HCT116 (cell line): ENCODE data around the gene SYT11. TPM values are rescaled to one million over a fixed set of nuclear protein-coding genes. Genes with fewer than 3 reads are reported as not detected.

Experiments used
- ATAC-seq: fragments of 200-7000 bp; cut with Tn5 transposase; 2 replicates; pipeline ENCODE4 v1.9.1; 2020; ENCODE audit warnings: mild to moderate bottlenecking, moderate library complexity
- BruUV-seq: library from RNA; stranded (reverse); fragments of 400-500 nt; replicated peaks from 2 replicates; lab custom pipeline; 2021; lab: Mats Ljungman, UMichigan
- CTCF ChIA-PET: fragments of 300-600 bp; sonication (Branson Sonifier 250); formaldehyde crosslinking; loops from one replicate; lab custom pipeline; 2021; ENCODE audit warnings: antibody characterized with exemption; lab: Charles Lee
- POLR2A ChIA-PET: fragments of 300-600, 350-600 bp; sonication (Branson Sonifier 250); formaldehyde crosslinking; loops from one replicate; lab custom pipeline; 2021; ENCODE audit warnings: antibody characterized with exemption; lab: Charles Lee
- RAD21 ChIA-PET, 2 experiments: fragments of 300-600 bp; sonication (Branson Sonifier 250); formaldehyde crosslinking; loops; one replicate each; lab custom pipeline; 2023; ENCODE audit warnings: low total read pairs in 2 of 2; ENCODE audit not compliant: uncharacterized antibody in 2 of 2, unreplicated experiment in 2 of 2, low non-redundant PET in 1 of 2; lab: Charles Lee
- DNase-seq: peaks from one replicate; pipeline ENCODE4 v3.0.0-alpha.2; 2010; ENCODE audit warnings: low read depth, low spot score
- H2AFZ ChIP-seq: fragments of 200-600 bp; shearing (Covaris generic), sonication (generic); 2 replicates; pipeline ENCODE4 v1.6.1; 2017; ENCODE audit warnings: low read depth, mixed run types, mixed read lengths, antibody characterized with exemption, low read length; ENCODE audit not compliant: poor library complexity, severe bottlenecking
- H3K27ac ChIP-seq: 2 replicates; pipeline ENCODE4 v1.5.1; 2012; ENCODE audit warnings: low read depth, low read length
- H3K27me3 ChIP-seq: fragments of 200-600 bp; sonication (generic); 2 replicates; pipeline ENCODE4 v1.6.1; 2016; ENCODE audit warnings: mixed run types, low read length, mixed read lengths; ENCODE audit not compliant: insufficient read depth
- H3K36me3 ChIP-seq, 2 experiments: fragments of 200-500 bp in 1 of 2; fragments of 200-600 bp in 1 of 2; sonication (Bioruptor generic) in 1 of 2; sonication (generic) in 1 of 2; 2 replicates each; pipeline versions ENCODE4 v1.5.1 to v1.6.1; 2014 to 2016; ENCODE audit warnings: low read length in 2 of 2, inconsistent platforms in 1 of 2, mixed read lengths in 1 of 2, mixed run types in 1 of 2; ENCODE audit not compliant: insufficient read depth in 2 of 2, control insufficient read depth in 1 of 2
- H3K4me1 ChIP-seq, 2 experiments: fragments of 200-600 bp in 1 of 2; sonication (generic) in 1 of 2; 2 replicates each; pipeline versions ENCODE4 v1.5.1 to v1.6.1; 2012 to 2017; ENCODE audit warnings: low read length in 2 of 2, inconsistent platforms in 1 of 2, mild to moderate bottlenecking in 1 of 2, mixed read lengths in 1 of 2, mixed run types in 1 of 2, moderate library complexity in 1 of 2; ENCODE audit not compliant: insufficient read depth in 2 of 2, control insufficient read depth in 1 of 2
- H3K4me2 ChIP-seq: fragments of 200-600 bp; sonication (generic); 2 replicates; pipeline ENCODE4 v1.6.1; 2017; ENCODE audit warnings: mixed run types, low read length, mixed read lengths
- H3K4me3 ChIP-seq, 2 experiments: fragments of 200-600 bp in 1 of 2; sonication (generic) in 1 of 2; replicated peaks in 1 of 2; 2 replicates each; pipeline ENCODE4 v1.5.1; 2011 to 2016; ENCODE audit warnings: low read length in 2 of 2, control low read depth in 1 of 2, low read depth in 1 of 2, mild to moderate bottlenecking in 1 of 2, mixed read lengths in 1 of 2, mixed run types in 1 of 2
- H3K79me2 ChIP-seq: fragments of 200-600 bp; sonication (generic); 2 replicates; pipeline ENCODE4 v1.6.1; 2017; ENCODE audit warnings: mild to moderate bottlenecking, mixed run types, low read length, moderate library complexity, mixed read lengths; ENCODE audit not compliant: insufficient read depth
- H3K9ac ChIP-seq: fragments of 200-600 bp; sonication (generic); 2 replicates; pipeline ENCODE4 v1.6.1; 2016; ENCODE audit warnings: low read length, mixed read lengths
- H3K9me2 ChIP-seq: fragments of 200-600 bp; sonication (generic), shearing (Covaris generic); 2 replicates; pipeline ENCODE4 v1.6.1; 2017; ENCODE audit warnings: mixed run types, mild to moderate bottlenecking, moderate library complexity; ENCODE audit not compliant: insufficient read depth
- H3K9me3 ChIP-seq, 2 experiments: fragments of 200-500 bp in 1 of 2; fragments of 200-600 bp in 1 of 2; sonication (Bioruptor generic) in 1 of 2; sonication (generic) in 1 of 2; 2 replicates each; pipeline ENCODE4 v1.6.1; 2014 to 2017; ENCODE audit warnings: low read length in 2 of 2, mixed read lengths in 2 of 2, inconsistent platforms in 1 of 2, low read depth in 1 of 2, mild to moderate bottlenecking in 1 of 2, mixed run types in 1 of 2, moderate library complexity in 1 of 2; ENCODE audit not compliant: control insufficient read depth in 1 of 2, insufficient read depth in 1 of 2
- H4K20me1 ChIP-seq: fragments of 200-600 bp; sonication (generic), shearing (Covaris generic); 2 replicates; pipeline ENCODE4 v1.6.1; 2017; ENCODE audit warnings: mixed run types, mild to moderate bottlenecking, moderate library complexity; ENCODE audit not compliant: insufficient read depth
- CBX3 ChIP-seq: IDR thresholded peaks from 2 replicates; pipeline ENCODE4 v1.6.1; 2012; ENCODE audit warnings: low read depth
- EZH2 ChIP-seq: fragments of 200-600 bp; sonication (generic); IDR thresholded peaks from 2 replicates; pipeline ENCODE4 v1.6.1; 2017; ENCODE audit warnings: antibody characterized with exemption, mixed run types
- FOSL1 ChIP-seq: IDR thresholded peaks from 2 replicates; pipeline ENCODE4 v1.6.1; 2012; ENCODE audit warnings: low read depth
- JUND ChIP-seq: IDR thresholded peaks from 2 replicates; pipeline ENCODE4 v1.6.1; 2012
- RAD21 ChIP-seq: IDR thresholded peaks from 2 replicates; pipeline ENCODE4 v1.6.1; 2012; ENCODE audit warnings: low read depth, mild to moderate bottlenecking
- REST ChIP-seq: IDR thresholded peaks from 2 replicates; pipeline ENCODE4 v1.6.1; 2012; ENCODE audit warnings: low read depth
- ZNF274 ChIP-seq: fragments of 200-500 bp; sonication (Bioruptor generic); IDR thresholded peaks from 2 replicates; pipeline ENCODE4 v1.6.1; 2014; ENCODE audit warnings: mild to moderate bottlenecking, low read depth, low read length, inconsistent platforms
- intact Hi-C: fragments of 100-400 bp; cut with micrococcal nuclease; formaldehyde crosslinking; loops from 2 replicates; pipeline ENCODE4 v1.10.0; 2022
- total RNA-seq: library from RNA; stranded (reverse); gene quantifications from one replicate; pipeline ENCODE4 v1.2.1, GENCODE V29; 2021; ENCODE audit not compliant: unreplicated experiment
- TF ChIP-seq, protein P1 (sequence below): IDR thresholded peaks from 2 replicates; pipeline ENCODE4 v1.6.1; 2011; ENCODE audit warnings: mild to moderate bottlenecking, low read length, moderate library complexity; ENCODE audit not compliant: insufficient replicate concordance; ENCODE audit errors: extremely low read depth

Gene SYT11
- total RNA-seq, 1 experiment from 2014 or later: 0.17 TPM

- no peaks in the 10 kb centered on the region for H3K27me3 ChIP-seq
- BruUV-seq: no TSS peak
- ATAC-seq (no peak), DNase-seq (no peak)
- no peak overlapping the region for H3K4me3 ChIP-seq
- H3K79me2 ChIP-seq: peaks cover 77% of the 10 kb centered on the region
- peaks cover 31% of the 10 kb centered on the region; the same call in 1 of the 2 replicates for H4K20me1 ChIP-seq
- intact Hi-C loops: loop anchor here (2.0 kb wide), 1 partner anchor 15 kb away; no protein-coding TSS in a partner anchor
- H3K4me1 ChIP-seq: peaks cover 14 to 25% of the 10 kb centered on the region in 2 experiments; a peak in 3 of 4 replicates
- H3K9ac ChIP-seq: no peak overlapping the region
- ChIA-PET POLR2A (interaction anchor here (0.7 to 1.5 kb wide), 3 partner anchors 9 to 81 kb away, joined by 4 to 5 read pairs (median 4); no protein-coding TSS in a partner anchor), CTCF (interaction anchor here (2.7 kb wide), 1 partner anchor 135 kb away, joined by 7 read pairs; no protein-coding TSS in a partner anchor), RAD21 (no interaction called here)
- TF ChIP-seq CBX3 (no peak), FOSL1 (no peak), ZNF274 (no peak), JUND (no peak), REST (no peak), EZH2 (no peak), RAD21 (no peak)
- TF ChIP-seq, protein P1, sequence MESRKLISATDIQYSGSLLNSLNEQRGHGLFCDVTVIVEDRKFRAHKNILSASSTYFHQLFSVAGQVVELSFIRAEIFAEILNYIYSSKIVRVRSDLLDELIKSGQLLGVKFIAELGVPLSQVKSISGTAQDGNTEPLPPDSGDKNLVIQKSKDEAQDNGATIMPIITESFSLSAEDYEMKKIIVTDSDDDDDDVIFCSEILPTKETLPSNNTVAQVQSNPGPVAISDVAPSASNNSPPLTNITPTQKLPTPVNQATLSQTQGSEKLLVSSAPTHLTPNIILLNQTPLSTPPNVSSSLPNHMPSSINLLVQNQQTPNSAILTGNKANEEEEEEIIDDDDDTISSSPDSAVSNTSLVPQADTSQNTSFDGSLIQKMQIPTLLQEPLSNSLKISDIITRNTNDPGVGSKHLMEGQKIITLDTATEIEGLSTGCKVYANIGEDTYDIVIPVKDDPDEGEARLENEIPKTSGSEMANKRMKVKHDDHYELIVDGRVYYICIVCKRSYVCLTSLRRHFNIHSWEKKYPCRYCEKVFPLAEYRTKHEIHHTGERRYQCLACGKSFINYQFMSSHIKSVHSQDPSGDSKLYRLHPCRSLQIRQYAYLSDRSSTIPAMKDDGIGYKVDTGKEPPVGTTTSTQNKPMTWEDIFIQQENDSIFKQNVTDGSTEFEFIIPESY: no peak
- H3K36me3 ChIP-seq: peaks cover 54 to 67% of the 10 kb centered on the region in 2 experiments
- no peak overlapping the region for H3K27ac ChIP-seq
- H3K9me3 ChIP-seq: no peaks in the 10 kb centered on the region
- H3K4me2 ChIP-seq: peak overlapping the region; percentile 88; the same call in 1 of the 2 replicates
- no peak overlapping the region for H2AFZ ChIP-seq
- H3K9me2 ChIP-seq: no peaks in the 10 kb centered on the region
Measured at GRCh38 chr1:155931332-155932038, 72.1 kb downstream of the SYT11 start.
